HFFc6 (cell line): Measurements from ENCODE around the gene GPR107. TPM values are rescaled to one million over a fixed set of nuclear protein-coding genes. Genes with fewer than 3 reads are reported as not detected.
A peak's percentile ranks its signal among the peaks of the same experiment; 100 is the strongest.

Experiments
- DNase-seq: peaks from one replicate; pipeline ENCODE4 v3.0.0-alpha.2; 2018
- H3K27ac Mint-ChIP-seq: 2 replicates; pipeline ENCODE4 v1.8.0; 2020; ENCODE audit warnings: mild to moderate bottlenecking, mixed read lengths
- H3K27me3 Mint-ChIP-seq: 2 replicates; pipeline ENCODE4 v1.8.0; 2021; ENCODE audit warnings: mild to moderate bottlenecking, moderate library complexity, mixed read lengths; ENCODE audit not compliant: insufficient read depth
- H3K36me3 Mint-ChIP-seq: 2 replicates; pipeline ENCODE4 v1.8.0; 2021; ENCODE audit warnings: low read depth, mixed read lengths
- H3K4me1 Mint-ChIP-seq: 2 replicates; pipeline ENCODE4 v1.8.0; 2020; ENCODE audit warnings: low read depth, mixed read lengths
- H3K4me3 Mint-ChIP-seq: 2 replicates; pipeline ENCODE4 v1.8.0; 2020; ENCODE audit warnings: mild to moderate bottlenecking, moderate library complexity, mixed read lengths
- H3K9me3 Mint-ChIP-seq: 2 replicates; pipeline ENCODE4 v1.8.0; 2020; ENCODE audit warnings: mild to moderate bottlenecking, mixed read lengths
- total RNA-seq, 6 experiments: library from RNA; stranded (reverse); fragmentation: NEBNext Ultra II Directional; extraction: Animal tissue kit (Norgen Biotek cat#: 25700); gene quantifications; 2 replicates in 1 of 6; 3 replicates in 5 of 6; pipeline ENCODE4 v1.2.3, GENCODE V29; 2021
- TF ChIP-seq, protein P1 (sequence below): fragments of 200-600 bp; sonication (generic); IDR thresholded peaks from 2 replicates; pipeline ENCODE4 v1.5.0; 2021; ENCODE audit warnings: antibody characterized with exemption, mild to moderate bottlenecking

Gene GPR107
- total RNA-seq, 6 experiments from 2014 or later = 44.9 to 51.2 (median 48.5) TPM

DNA sequence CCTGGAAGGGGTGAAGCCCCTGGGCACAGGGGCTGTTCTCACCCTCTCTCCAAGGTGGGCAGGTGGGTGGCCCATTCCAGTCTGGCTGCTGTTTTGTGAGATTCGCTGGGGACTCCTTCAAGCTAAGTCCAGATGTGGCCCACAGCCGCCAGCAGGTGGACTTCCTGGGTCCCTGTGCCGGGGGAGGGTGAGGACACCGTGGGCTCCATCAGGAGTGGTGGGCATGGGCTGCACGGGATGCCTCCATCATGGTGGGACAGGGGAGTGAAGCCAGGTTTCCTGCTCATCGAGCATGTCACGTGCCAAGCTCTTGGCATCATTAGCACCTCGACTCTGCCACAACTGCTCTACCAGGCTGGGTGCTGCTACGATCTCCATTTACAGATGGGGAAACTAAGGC is 120.3 kb downstream of the GPR107 start:
- Mint-ChIP-seq H3K9me3 (no peaks in the 10 kb centered on the region), H3K4me1 (peaks cover 25% of the 10 kb centered on the region), H3K27me3 (peaks cover 2% of the 10 kb centered on the region; the same call in 1 of the 2 replicates), H3K4me3 (peak overlapping the region; percentile 92), H3K27ac (0 out of 2 replicates have a peak overlapping the region, but pooled peaks have one; percentile 67), H3K36me3 (peaks cover 8% of the 10 kb centered on the region; the same call in 1 of the 2 replicates)
- no peak for DNase-seq
- TF ChIP-seq, protein P1, sequence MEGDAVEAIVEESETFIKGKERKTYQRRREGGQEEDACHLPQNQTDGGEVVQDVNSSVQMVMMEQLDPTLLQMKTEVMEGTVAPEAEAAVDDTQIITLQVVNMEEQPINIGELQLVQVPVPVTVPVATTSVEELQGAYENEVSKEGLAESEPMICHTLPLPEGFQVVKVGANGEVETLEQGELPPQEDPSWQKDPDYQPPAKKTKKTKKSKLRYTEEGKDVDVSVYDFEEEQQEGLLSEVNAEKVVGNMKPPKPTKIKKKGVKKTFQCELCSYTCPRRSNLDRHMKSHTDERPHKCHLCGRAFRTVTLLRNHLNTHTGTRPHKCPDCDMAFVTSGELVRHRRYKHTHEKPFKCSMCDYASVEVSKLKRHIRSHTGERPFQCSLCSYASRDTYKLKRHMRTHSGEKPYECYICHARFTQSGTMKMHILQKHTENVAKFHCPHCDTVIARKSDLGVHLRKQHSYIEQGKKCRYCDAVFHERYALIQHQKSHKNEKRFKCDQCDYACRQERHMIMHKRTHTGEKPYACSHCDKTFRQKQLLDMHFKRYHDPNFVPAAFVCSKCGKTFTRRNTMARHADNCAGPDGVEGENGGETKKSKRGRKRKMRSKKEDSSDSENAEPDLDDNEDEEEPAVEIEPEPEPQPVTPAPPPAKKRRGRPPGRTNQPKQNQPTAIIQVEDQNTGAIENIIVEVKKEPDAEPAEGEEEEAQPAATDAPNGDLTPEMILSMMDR = no peak

DNA sequence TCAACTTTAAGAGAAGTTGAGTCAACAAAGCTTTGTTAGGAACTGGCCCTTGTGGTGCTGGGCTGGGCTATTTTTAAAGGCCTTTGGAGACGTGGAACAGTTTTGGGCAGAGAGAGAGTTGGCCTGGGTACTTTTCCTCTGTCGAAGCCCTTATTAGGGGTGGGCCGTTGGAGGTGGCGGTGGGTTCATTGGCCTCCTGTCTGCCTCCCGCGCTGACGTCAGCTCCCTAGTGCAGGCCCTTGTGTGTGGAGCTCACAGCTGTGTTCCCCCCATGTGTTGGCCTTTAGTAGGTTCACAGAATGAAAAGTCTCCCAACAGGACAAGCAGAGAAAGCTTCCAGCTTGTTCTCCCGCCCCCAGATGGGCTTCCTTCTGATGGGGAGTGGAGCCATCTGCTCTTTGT is 121.2 kb downstream of the GPR107 start:
- no peaks in the 10 kb centered on the region for H3K9me3 Mint-ChIP-seq
- H3K27me3 Mint-ChIP-seq = peaks cover 2% of the 10 kb centered on the region; the same call in 1 of the 2 replicates
- 0 out of 2 replicates have a peak overlapping the region, but pooled peaks have one; percentile 31 for H3K27ac Mint-ChIP-seq
- peaks cover 34% of the 10 kb centered on the region for H3K4me1 Mint-ChIP-seq
- peak overlapping the region; percentile 56 for H3K4me3 Mint-ChIP-seq
- TF ChIP-seq, protein P1 = no peak
- peaks cover 8% of the 10 kb centered on the region; the same call in 1 of the 2 replicates for H3K36me3 Mint-ChIP-seq
- DNase-seq = no peak

DNA sequence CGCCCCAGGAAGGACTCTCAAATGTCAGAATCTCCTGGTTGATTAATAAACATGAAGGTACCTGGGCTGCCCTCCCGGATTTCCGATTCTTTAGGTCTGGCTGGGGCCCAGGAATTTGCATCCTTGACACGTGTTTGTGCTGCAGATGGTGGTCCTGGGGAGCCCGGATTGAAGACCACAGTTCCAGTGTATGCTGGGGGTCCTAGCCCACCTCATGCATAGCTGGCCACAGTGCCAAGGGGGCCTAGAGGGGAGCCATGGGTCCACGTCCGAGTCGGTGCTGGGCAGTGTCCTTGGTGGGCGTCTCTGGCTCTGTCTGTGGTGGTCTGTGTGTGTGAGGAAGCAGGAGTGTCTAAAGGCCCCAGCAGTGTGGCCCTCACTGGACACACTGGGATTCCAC is 121.6 kb downstream of the GPR107 start:
- Mint-ChIP-seq H3K27ac (no peak overlapping the region), H3K4me1 (peaks cover 34% of the 10 kb centered on the region), H3K36me3 (peaks cover 8% of the 10 kb centered on the region; the same call in 1 of the 2 replicates), H3K27me3 (peaks cover under 1% of the 10 kb centered on the region; the same call in 1 of the 2 replicates), H3K4me3 (no peak overlapping the region), H3K9me3 (no peaks in the 10 kb centered on the region)
- DNase-seq = no peak
- TF ChIP-seq, protein P1 = no peak

DNA sequence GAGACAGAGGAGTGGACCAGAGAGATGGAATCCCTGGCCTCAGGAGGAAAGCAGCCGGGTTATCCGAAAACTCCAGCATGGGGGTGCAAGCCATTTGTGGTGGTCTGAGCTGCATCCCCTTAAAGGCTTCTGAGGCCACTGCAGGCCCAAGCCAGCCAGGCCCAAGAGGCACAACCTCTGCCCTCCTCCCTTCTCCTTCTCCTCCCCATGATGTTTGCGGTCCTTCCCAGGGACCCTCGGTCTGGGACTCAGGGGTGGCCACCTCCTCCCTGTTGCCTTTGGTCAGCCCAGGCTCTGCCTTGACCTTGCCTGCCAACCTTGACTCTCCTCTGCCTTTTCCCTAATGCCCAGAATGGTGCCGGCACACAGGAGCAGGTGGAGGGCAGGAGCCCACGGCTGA is 123.1 kb downstream of the GPR107 start:
- H3K36me3 Mint-ChIP-seq = peaks cover 15% of the 10 kb centered on the region; the same call in 1 of the 2 replicates
- no peak overlapping the region for H3K4me3 Mint-ChIP-seq
- no peak for DNase-seq
- H3K4me1 Mint-ChIP-seq = peaks cover 28% of the 10 kb centered on the region
- no peaks in the 10 kb centered on the region for H3K9me3 Mint-ChIP-seq
- H3K27ac Mint-ChIP-seq = no peak overlapping the region
- TF ChIP-seq, protein P1 = no peak
- no peaks in the 10 kb centered on the region; the same call in 1 of the 2 replicates for H3K27me3 Mint-ChIP-seq

DNA sequence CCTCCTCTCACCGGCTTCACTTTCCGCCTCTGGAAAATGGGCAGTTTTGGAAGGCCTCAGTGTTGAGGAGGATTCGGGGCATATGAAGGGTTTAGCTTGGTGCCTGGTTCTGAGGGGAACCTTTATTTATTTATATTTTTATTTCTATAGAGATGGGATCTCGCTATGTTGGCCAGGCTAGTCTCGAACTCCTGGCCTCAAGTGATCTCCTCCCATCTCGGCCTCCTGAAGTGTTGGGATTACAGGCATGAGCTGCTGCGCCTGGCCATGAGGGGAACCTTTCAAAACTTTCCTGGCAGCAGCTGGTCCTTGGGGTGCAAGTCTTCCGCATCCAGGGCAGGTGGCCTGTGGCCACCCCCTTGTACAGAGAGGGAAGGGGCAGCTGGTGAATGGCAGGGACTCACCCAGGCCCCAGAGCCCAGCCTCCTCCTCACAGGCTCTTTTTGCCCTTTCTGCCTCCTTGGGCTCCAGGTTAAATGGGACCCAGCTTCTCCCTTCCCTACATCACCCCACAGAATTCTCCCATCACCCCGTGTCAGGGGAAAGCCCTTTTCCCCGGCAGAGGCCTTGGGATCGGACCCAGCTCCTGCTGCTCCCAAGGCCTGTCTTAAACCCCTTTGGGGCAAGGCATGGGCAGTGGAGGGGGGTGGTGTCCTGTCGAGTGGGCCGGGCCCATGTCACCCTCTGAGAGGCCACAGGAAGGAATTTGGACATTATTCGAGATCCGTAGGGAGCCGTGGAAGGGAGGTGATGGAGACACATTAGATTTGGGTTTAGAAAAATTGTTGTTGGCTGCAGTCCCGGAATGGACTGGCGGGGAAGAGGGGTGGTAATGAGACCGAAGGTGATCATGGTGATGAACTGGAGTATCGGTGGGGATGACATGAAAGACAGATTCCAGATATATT is 124.4 kb downstream of the GPR107 start:
- peaks cover 33% of the 10 kb centered on the region for H3K4me1 Mint-ChIP-seq
- H3K27ac Mint-ChIP-seq = no peak overlapping the region
- DNase-seq = no peak

More for the DNA sequence above, 124.4 kb downstream of the GPR107 start:
- Mint-ChIP-seq H3K4me3 (no peak overlapping the region), H3K9me3 (no peaks in the 10 kb centered on the region), H3K36me3 (peaks cover 15% of the 10 kb centered on the region; the same call in 1 of the 2 replicates), H3K27me3 (no peaks in the 10 kb centered on the region; the same call in 1 of the 2 replicates)
- TF ChIP-seq, protein P1 = no peak
